HG03354 (cell line): ENCODE measurements around the gene RMRP.

Experiments used
- ATAC-seq: cut with Tn5 transposase; IDR thresholded peaks from one replicate; pipeline ENCODE4 v1.9.1; 2021; ENCODE audit warnings: mild to moderate bottlenecking; ENCODE audit not compliant: unreplicated experiment, poor library complexity, severe bottlenecking

RMRP gene

DNA sequence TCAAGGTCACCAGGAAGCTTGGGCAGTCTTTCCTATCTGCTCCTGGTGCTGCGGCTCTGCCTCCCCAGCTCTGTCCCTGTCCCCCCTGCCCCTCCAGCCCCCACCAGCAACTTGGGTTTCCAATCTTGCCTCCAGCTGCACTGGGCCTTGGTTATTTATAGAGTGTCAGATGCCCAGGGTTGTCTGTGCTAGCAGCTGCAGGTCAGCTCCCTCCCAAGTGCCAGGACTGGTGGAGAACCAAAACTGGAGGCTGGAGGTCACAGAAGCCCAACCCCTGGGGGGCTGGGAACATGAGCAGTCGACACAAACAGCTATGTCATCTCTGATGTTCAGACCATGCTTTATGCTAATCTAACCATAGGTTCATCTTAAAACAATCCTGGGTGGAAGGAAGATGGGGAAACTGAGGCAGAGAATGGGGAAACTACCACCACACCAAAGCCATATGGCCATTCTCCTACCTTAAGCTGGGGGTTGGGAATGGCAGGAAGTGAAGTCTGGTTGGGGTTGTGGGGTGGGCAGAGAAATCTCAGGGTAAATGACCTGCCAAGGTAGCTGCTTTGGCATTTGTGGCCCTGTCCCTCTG lies 30.2 kb upstream of the RMRP start:
- no peak for ATAC-seq

DNA sequence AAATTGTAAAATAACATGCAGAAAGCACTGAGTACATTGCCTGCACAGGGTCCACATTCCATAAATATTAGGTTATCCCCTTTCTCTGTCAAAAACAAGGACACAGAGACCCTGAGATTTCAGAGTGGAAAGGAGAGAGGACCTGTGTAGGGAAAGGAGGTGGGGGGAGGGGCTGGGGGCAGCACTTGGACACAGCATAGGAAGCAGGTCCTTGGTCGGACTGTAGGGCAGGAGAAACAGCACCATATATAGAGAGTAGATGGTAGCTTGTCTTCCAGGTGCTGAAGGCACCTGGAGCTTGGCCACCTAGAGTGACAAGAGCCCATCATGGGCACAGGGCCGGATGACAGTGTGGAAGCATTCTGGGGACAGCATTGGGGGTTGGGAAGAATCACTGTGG lies 29.5 kb upstream of the RMRP start:
- ATAC-seq, result no peak

DNA sequence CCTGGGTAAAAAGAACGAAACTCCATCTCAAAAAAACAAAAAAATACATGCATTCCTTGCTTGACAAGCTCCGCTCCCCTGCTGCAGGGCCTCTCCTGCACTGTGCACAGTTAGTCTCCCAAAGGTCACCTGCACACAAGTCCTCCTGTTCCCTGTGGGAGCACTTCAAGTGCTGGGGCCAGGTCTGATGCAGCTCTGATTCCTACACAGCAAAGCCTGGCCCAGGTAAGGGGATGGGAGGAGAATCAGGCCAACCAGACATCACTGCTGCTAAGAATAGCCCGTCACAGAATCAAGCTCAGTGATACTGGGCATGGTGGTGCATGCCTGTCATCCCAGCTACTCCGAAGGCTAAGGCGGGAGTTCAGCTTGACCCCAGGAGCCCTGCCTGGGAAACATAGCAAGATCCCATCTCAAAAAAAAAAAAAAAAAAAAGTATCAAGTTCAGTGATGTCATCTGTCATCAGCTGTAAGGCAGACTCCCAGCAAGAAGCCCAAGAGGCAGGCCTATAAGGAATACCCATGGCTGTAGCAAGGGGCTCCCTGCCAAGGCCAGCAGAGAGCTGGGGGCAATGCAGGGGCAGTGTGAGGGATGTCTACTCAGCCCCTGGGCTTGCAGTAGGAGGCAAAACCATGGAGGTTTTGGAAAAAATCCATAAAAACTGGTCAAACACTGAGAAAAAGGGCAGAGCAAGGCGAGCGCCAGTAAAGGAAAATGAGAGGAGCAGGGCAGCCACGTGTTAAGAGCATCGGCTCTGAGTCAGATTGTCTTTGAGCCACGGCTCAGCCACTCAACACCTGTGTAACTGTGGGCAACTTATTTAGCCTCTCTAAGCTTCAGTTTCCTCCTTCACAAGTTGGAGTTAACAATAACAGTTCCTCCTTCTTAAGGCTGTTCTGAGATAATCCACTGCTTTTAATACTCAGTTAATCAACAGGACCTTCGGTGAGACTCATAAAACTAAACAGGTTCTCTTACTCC lies 28.7 kb upstream of the RMRP start:
- no peak for ATAC-seq

DNA sequence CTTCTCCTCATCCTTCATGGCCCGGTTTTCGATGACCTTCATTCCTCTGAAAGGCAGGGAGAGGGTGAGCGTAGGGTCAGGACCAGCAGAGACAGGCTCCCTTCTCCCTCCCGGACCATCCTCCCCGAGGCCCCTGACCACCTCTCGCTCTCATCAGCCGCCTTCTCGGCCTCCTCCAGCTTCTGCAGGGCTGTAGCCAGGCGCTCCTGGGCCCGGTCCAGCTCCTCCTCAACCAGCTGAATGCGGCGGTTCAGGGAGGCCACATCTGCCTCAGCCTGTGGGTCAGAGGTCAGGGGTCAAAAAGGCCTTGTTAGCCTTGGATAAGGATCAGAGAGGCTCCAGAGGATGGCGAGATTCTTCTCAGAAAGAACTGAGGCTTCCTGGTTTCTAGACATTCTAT lies 27.7 kb upstream of the RMRP start:
- ATAC-seq, result no peak

DNA sequence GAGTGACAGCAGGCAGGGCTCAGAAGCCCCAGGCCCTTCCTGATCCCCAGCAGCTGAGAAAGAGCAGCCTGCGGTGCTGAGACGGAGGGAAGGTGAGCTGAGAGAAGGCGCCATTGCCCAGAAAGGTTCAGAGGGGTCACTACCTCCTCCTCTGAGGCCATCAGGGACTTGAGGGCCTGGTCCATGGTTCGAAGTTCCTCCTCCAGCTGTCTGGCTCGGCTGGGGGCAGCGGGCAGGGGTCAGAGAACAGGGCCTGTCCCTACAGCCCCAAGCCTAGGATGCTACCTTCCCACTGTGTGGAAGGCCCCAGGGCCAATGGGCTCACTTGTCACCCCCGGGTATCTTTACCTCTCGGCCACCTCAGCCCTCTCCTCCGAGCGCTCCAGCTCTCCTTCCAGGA lies 27.1 kb upstream of the RMRP start:
- no peak for ATAC-seq

DNA sequence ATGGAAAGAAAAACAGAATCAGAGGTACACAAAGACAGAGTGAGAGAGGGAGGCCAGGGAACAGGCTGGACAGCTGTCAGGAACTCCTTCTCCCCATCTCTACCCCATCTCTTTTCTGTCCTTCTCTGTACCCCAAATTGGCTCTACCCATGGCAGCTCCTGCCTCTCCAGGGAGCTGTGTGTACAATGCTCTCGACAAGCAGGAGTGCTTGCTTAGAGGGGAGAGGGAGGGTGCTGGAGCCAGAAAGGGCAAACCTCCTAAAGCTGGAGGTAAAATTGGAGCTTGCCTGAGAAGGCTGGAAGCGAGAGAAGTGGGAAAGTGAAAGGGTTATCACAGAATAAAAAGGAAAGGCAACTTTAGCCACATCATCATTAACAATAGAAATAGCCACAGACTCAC lies 25.5 kb upstream of the RMRP start:
- no peak for ATAC-seq

DNA sequence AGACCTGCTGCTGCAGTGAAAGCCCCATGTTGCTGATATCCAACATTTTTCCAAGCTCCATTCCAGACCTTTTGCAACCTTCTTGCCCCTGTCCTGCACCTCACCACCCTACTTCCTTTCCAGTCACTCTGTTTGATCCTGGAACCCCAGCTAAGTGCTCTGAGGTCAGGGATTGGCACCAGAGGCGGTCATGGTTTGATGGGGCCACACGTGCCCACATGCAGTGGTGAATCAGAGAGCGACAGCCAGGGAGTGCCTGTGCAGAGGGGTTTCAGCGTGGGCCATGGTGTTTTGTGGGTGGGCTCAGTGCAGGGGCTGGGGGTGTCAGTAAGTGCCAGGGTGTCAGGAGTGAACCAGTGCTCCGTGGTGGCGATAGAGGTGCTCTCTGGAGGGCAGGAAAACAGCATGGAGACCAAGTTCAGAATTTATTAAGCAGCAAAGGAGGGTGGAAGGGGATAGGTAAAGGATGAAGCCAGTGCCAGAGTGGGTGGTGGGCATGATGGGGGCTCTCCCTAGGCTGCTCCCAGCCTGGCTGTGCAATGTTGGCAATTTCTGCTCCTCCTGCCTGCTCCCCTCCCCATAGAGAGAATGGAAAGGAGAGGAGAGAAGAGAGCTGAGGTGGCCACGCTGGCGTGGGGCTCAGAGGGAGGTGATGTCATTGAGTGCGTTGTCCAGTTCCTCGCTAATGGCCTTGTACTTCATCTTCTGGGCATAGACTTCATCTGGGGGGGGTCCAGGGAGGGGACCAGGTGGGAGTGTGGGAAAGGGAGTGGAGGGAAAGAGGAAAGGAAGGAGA lies 24.9 kb upstream of the RMRP start:
- no peak for ATAC-seq

DNA sequence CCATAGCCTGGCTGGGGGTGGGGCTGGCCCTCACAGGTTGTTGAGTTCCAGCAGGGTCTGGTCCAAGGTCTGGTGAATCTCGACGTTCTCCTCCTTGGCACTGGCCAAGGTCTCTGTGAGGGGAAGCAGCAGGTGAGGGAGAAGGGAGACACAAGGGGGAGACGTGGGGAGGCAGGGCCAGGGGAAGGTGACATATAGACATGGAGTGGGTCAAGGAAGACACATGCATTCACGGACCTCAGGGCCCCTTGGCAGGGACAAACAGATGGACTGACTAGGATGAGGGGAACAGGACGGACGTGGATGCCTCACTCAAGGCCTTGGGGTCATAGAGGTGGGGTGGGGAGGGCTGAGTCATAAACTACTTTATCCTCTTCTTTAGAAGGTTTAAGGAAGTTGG lies 24.2 kb upstream of the RMRP start:
- ATAC-seq, result no peak

DNA sequence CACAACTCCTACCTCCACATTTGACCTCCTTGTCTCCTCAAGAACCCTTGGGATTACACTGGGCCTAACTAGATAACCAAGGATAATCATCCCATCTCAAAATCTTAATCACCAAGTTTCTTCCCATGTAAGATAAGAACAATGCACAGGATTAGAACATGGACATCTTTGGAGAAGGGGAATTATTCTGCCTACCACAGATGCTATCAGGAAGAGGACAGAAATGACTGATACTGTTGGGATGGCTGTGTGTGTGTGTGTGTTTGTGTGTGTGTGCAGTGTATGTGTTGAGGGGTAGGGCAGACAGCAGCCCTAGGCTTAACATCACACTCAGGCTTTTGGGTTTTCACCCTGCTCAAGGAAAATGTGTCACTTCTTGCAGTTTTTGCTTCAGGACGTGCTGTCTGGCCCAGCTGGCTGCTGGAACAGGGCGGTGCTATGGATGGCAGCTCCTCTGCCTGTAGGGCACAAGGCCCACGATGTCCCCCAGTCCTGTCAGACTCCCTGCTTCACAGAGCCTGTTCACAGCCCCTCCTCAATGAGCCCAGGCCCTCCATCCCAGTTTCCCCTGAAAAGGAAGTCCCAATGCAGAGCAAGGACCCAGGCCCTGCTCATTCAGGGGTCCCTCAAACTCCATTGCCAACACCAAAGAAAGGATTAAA lies 23.7 kb upstream of the RMRP start:
- ATAC-seq, result no peak

DNA sequence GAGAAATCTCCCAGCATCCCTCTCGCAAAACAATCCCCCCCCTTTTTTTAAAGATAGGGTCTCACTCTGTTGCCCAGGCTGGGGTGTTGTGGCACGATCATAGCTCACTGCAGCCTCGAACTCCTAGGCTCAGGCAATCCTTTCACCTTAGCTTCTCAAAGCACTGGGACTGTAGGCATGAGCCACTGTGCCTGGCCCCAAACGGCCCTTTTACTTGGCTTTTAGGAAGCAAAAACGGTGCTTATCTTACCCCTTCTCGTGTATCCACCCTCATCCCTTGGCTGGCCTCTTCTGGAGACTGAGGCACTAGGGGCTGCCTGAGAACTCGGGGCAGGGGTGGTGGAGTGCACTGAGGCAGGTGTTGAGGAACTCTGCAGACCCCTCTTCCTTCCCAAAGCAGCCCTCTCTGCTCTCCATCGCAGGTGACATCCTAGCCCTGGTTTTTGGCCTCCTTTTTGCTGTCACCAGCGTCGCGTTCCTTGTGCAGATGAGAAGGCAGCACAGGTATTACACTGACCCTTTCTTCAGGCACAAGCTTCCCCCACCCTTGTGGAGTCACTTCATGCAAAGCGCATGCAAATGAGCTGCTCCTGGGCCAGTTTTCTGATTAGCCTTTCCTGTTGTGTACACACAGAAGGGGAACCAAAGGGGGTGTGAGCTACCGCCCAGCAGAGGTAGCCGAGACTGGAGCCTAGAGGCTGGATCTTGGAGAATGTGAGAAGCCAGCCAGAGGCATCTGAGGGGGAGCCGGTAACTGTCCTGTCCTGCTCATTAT lies 22.7 kb upstream of the RMRP start:
- ATAC-seq, result peak; percentile 85

DNA sequence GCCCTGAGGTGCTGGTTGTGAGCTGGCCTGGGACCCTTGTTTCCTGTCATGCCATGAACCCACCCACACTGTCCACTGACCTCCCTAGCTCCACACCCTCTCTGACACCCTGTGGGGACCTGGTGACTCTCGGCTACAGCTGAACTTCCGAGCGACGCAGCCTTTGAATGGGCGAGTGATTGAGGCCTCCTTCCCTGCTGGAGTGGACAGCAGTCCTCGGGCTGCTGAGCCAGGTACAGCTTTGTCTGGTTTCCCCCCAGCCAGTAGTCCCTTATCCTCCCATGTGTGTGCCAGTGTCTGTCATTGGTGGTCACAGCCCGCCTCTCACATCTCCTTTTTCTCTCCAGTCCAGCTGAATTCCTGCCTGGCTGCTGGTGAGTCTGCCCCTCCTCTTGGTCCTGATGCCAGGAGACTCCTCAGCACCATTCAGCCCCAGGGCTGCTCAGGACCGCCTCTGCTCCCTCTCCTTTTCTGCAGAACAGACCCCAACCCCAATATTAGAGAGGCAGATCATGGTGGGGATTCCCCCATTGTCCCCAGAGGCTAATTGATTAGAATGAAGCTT lies 22.0 kb upstream of the RMRP start:
- no peak for ATAC-seq

DNA sequence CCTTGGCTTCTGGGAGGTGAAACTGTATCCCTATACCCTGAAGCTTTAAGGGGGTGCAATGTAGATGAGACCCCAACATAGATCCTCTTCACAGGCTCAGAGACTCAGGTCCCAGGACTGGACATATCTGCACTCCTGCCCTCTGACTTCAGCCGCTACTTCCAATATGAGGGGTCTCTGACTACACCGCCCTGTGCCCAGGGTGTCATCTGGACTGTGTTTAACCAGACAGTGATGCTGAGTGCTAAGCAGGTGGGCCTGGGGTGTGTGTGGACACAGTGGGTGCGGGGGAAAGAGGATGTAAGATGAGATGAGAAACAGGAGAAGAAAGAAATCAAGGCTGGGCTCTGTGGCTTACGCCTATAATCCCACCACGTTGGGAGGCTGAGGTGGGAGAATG lies 21.3 kb upstream of the RMRP start:
- no peak for ATAC-seq

DNA sequence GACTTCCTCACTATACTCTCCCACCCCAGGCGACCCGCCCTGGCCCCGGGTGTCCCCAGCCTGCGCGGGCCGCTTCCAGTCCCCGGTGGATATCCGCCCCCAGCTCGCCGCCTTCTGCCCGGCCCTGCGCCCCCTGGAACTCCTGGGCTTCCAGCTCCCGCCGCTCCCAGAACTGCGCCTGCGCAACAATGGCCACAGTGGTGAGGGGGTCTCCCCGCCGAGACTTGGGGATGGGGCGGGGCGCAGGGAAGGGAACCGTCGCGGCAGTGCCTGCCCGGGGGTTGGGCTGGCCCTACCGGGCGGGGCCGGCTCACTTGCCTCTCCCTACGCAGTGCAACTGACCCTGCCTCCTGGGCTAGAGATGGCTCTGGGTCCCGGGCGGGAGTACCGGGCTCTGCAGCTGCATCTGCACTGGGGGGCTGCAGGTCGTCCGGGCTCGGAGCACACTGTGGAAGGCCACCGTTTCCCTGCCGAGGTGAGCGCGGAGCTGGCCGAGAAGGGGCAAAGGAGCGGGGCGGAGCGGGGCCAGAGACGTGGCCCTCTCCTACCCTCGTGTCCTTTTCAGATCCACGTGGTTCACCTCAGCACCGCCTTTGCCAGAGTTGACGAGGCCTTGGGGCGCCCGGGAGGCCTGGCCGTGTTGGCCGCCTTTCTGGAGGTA lies 18.0 kb upstream of the RMRP start:
- no peak for ATAC-seq

DNA sequence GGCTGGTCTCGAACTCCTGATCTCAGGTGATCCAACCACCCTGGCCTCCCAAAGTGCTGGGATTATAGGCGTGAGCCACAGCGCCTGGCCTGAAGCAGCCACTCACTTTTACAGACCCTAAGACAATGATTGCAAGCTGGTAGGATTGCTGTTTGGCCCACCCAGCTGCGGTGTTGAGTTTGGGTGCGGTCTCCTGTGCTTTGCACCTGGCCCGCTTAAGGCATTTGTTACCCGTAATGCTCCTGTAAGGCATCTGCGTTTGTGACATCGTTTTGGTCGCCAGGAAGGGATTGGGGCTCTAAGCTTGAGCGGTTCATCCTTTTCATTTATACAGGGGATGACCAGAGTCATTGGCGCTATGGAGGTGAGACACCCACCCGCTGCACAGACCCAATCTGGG lies 17.4 kb upstream of the RMRP start:
- ATAC-seq, result no peak

DNA sequence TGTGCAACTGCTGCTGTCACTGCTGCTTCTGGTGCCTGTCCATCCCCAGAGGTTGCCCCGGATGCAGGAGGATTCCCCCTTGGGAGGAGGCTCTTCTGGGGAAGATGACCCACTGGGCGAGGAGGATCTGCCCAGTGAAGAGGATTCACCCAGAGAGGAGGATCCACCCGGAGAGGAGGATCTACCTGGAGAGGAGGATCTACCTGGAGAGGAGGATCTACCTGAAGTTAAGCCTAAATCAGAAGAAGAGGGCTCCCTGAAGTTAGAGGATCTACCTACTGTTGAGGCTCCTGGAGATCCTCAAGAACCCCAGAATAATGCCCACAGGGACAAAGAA lies 16.2 kb upstream of the RMRP start:
- no peak for ATAC-seq

DNA sequence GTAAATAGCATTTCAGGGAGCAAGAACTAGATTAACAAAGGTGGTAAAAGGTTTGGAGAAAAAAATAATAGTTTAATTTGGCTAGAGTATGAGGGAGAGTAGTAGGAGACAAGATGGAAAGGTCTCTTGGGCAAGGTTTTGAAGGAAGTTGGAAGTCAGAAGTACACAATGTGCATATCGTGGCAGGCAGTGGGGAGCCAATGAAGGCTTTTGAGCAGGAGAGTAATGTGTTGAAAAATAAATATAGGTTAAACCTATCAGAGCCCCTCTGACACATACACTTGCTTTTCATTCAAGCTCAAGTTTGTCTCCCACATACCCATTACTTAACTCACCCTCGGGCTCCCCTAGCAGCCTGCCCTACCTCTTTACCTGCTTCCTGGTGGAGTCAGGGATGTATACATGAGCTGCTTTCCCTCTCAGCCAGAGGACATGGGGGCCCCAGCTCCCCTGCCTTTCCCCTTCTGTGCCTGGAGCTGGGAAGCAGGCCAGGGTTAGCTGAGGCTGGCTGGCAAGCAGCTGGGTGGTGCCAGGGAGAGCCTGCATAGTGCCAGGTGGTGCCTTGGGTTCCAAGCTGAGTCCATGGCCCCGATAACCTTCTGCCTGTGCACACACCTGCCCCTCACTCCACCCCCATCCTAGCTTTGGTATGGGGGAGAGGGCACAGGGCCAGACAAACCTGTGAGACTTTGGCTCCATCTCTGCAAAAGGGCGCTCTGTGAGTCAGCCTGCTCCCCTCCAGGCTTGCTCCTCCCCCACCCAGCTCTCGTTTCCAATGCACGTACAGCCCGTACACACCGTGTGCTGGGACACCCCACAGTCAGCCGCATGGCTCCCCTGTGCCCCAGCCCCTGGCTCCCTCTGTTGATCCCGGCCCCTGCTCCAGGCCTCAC lies 15.6 kb upstream of the RMRP start, which contains the start of gene CA9:
CA9 (plus strand) TSS at position 797 of the 893 bp plus-strand sequence; CDS start at position 829, 32 bp downstream.
- no peak for ATAC-seq

DNA sequence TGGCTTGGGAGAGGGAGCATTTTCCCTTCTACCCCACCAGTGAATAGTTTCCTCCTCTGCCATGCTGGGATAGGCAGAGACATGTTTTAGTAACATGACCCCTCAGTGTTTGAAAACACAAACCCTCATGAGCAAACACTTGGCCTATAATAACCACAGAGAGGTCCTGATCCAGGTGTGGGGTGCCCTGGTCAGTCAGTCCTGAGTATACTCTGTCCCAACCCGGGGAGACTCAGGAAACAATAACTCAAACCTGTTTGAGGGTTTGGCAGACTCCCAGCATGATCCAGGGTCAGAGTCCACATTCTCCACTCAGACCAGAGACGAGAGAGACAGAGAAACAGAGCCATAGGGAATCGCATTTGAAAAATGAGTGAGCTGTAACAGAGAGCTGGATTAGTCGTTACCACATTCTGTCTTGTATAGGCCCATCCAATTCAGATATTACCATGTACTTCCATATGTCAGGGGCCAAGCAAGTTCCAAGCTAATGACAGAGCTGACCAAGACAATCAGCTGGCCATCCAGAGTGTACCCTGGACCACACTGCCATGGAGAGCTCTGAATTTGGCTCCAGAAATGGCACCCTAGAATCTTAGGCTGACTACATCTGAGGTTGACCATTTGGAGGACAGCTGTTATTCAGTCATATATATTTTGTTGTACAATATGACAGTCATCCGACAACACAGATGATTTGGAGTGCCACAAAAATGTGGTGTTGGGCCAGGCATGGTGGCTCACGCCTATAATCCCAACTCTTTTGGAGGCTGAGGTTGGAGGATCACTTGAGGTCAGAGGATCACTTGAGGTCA lies 11.7 kb upstream of the RMRP start:
- no peak for ATAC-seq
